DMS53 treated with DMSO at 0.1 percent for 48 hours (cell line): ENCODE results near the gene ADGRG6.
A peak's percentile ranks its signal among the peaks of the same experiment; 100 is the strongest.
"Not testable (repeated sequence)": the region's sequence is repeated elsewhere in the genome, so short reads cannot be mapped to it uniquely, and the experiment has no call there.

Experiments
- DNase-seq: peaks from one replicate; lab custom pipeline; 2025; ENCODE audit not compliant: unreplicated experiment; lab: John Stamatoyannopoulos, UW

ADGRG6 gene

GRCh38 chr6:142406131-142406530, 104.3 kb downstream of the ADGRG6 start:
- DNase-seq = no peak

DNA sequence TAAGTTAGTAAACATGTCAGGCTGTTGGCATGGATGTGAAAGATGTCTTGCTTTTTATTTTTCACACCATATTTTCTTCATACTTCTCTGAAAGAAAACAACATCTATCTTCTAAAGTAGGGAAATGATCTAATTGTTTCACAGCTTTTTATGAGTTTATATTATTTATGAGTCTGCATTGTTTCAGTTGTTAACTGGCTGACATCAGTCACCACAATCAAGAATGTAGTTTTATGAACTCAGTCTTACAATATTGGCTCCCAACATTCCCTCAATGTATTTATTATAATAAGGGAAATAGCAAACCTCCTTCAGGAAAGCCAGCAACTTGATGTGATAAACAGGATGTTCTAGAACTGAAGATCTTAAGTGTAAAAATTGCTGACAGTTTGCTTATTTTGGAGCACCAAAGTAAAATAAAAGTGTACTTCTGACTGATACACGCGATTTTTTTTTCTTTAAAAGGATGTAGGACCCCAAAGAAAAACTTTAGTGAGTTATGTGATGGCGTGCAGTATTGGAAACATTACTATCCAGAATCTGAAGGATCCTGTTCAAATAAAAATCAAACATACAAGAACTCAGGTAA, 106.0 kb downstream of the ADGRG6 start:
- DNase-seq = no peak

DNA sequence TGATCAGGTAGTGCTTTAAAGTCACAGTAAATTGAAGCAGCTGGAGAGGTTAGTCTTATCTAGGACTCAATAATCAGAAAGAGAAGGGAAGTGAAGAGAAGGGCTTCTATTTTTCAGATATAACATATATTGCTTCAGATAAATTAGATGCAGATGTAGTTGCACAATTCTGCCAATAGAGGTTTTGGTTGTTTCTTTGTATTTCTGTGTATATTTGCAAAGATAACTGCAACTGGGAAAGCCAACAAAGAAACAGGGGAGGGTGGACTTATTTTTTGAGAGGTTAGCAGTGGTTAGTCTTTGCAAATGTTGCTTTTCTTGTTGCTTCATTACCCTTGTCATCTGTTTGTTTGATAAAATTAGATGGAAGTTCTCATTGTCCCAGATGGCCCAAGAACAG, 106.6 kb downstream of the ADGRG6 start:
- DNase-seq = no peak

GRCh38 chr6:142409794-142410193, 108.0 kb downstream of the ADGRG6 start:
- no peak for DNase-seq

- no peak for DNase-seq
Measured at GRCh38 chr6:142411145-142411544, 109.3 kb downstream of the ADGRG6 start.

GRCh38 chr6:142412241-142412640, 110.4 kb downstream of the ADGRG6 start:
- no peak for DNase-seq

DNA sequence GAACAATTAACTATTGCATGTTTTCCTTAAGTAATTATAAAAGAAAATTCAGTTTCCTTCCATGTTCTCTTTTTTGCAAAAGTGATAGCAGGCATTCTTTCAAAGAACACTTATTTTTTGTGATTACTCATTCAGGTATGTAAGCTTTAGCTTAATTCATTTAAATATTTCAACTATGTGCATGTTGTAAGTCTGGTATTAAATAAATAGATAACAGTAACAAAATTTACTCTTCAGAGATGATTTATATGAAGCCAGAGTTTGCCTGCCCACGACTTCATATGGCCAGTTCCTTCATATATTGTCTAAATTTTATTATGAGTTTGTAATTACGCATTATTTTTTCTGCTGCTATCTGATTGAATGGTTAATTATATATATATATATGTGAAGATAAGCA, 110.9 kb downstream of the ADGRG6 start:
- no peak for DNase-seq

- no peak for DNase-seq
Measured at GRCh38 chr6:142413111-142413510, 111.3 kb downstream of the ADGRG6 start.

GRCh38 chr6:142414462-142415250, 112.8 kb downstream of the ADGRG6 start:
- no peak for DNase-seq

- DNase-seq = no peak
Measured at GRCh38 chr6:142416179-142416578, 114.4 kb downstream of the ADGRG6 start.

DNA sequence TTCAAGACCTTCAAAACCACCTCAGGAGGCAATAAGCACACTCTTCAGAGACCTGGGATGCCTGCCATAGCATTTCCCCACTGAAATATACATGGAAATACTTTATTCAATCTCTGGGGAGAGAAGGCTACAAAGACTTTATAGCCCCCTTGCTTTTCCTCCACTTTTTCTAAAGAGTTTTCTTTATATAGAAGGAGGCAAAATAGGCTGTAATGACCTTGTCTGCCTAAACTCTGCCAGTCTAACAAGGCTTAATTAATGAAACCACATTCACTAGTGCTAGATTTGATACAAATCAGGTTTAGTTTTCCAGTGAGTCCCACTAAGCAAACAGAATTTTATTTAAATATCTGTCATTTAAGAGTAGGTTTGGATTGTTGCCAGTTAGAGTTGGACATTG, 114.9 kb downstream of the ADGRG6 start:
- DNase-seq = no peak

DNA sequence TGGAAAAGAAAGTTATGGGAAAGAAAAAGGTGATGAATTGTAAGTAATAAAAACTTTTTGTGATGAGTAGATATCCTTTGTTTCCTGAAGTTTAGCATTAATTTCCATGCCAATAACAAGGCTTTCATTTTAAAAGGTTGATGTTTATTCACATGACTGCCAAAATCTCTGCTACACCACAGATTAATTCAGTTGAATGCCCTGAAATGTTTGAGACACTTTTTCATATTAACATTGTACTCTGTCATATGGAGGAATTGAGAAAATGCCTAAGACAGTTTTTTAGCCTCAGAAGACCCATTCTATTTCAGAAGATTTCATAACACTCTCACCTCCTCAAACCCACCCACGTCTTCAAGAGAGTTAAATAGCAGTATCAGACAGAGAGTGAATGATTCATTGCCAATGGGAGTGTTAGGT, 115.5 kb downstream of the ADGRG6 start:
- no peak for DNase-seq

DNA sequence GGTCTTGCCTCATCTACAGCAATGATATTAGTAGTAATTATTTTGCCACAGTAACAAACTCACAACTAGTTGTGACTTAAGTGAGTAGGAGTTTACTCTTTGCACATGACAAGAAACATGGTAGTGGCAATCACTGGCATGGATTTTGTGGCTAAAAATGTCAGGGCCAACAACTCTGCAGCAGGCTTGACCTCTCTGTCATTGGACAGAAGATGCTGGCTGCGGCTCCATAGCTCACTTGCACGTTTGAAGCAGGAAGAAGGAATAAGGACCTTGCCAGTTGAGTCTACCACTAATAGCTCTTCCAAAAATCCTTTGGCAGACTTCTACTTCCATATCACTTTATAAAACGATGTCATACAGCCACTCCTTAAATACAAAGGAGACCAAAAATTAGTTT, 117.3 kb downstream of the ADGRG6 start:
- DNase-seq = no peak

- no peak for DNase-seq
Measured at GRCh38 chr6:142420802-142421201, 119.0 kb downstream of the ADGRG6 start.

DNA sequence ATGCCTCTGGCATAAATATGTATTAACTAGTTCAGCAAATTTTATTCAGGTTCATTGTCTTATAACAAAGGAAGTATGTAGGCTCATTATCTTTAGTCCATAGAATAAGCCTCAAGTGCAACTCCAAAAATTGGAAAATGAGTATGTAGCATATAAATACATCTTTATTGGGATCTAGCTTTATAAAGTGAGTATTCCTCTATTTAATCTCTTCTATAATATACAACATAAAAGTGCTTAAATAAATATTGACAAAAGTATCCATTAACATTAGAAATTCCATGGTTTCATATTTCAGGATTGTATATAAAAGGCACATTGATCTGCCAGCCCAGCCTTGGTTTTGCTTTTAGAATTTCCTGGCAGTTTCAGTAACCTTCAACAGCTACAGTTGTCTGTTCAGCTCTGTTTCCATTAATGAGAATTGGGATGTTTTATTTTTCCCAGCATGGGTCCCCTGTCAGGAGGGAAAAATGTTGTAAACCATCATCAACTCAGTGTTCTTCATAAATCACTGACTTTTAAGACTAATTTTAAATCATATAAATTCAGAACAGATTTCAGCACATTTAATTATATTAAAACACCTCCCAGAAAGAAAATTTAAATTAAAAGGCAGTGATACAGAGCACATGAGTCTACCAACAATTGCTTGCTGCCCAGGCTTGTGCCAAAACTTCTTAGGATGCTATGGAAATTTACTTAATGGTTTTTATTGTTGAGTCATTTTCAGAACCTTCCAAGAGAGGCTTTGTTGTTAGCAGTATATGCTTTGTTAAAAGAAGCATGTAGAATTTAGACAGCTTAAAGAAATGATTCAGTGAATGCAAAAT, 119.7 kb downstream of the ADGRG6 start:
- peak; percentile 5 for DNase-seq

DNA sequence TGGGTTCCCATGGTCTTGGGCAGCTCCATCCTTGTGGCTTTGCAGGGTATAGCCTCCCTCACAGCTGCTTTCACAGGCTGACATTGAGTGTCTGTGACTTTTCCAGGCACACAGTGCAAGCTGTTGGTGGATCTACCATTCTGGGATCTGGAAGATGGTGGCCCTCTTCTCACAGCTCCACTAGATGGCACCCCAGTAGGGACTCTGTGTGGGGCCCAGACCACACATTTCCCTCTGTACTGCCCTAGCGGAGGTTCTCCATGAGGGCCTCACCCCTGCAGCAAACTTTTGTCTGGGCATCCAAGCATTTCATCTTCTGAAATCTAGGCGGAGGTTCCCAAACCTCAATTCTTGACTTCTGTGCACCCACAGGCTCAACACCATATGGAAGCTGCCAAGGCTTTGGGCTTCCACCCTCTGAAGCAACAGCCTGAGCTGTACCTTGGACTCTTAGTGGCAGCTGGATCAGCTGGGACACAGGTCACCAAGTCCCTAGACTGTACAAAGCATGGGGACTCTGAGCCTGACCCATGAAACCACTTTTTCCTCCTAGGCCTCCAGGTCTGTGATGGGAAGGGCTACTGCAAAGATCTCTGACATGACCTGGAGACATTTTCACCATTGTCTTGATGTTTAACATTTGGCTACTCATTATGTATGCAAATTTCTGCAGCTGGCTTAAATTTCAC, 124.8 kb downstream of the ADGRG6 start:
- not testable (repeated sequence) for DNase-seq

DNA sequence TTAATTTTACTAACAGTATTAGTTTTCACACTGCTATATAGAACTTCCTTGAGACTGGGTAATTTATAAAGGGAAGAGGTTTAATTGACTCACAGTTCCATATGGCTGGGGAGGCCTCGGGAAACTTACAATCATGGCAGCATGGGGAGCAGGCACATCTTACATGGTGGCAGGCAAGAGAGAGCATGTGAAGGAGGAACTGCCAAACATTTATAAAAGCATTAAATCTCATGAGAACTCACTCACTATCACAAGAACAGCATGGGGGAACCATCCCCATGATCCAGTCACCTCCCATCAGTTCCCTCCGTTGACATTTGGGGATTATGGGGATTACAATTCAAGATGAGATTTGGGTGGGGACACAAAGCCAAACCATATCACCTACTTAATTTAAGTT, 126.7 kb downstream of the ADGRG6 start:
- DNase-seq = not testable (repeated sequence)

DNA sequence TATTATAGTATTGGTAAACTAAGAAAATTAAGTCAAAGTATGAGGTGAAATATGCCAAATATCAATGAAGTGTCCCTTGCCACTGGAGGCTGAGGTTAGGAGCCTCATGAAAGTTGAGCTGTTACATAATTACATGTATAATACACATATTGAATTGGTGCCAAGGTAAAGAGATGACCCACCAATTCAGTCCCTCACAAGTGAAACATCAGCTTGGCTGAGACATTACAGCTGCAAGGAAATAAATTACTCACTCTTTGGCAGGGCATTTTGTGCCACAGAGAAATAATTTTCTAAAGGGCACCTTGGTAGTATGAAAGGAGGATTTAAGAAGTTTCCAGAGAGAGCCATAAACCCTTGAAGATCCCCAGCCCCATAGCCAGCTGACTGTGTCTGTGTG, 127.4 kb downstream of the ADGRG6 start:
- no peak for DNase-seq

DNA sequence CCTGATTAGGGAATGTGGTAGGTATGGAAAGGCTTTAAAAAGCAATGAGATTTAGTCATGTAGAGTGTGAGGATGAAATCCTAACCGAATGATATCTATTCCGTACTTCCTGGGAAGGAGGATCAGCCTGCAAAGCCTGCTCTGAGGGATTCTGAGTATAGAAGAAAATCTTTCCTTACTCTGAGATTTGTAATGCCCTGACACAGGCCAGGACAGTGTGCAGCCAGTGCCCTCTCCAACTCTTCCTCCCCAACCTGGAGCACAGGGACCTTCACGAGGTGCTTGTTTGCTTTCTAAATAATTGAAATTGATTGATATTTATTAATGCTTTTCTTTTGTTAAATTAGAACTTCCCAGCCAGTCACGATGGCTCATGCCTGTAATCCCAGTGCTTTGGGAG, 131.6 kb downstream of the ADGRG6 start:
- DNase-seq = no peak

- no peak for DNase-seq
Measured at GRCh38 chr6:142438898-142439297, 137.1 kb downstream of the ADGRG6 start.

- no peak for DNase-seq
Measured at GRCh38 chr6:142440600-142441293, 138.9 kb downstream of the ADGRG6 start.
